HL-60/S4 treated with phorbol 12-myristate 13-acetate at 8.2 ng/mL for 4 days and 3 days (cell line): ENCODE data around the gene C1orf210.

ENCODE experiments used
- in situ Hi-C: fragments of 300-500 bp; cut with MboI; formaldehyde crosslinking; loops from 2 replicates; pipeline ENCODE4 v1.15.0; 2022; ENCODE audit warnings: low sequenced_read_pairs

C1orf210 gene

DNA sequence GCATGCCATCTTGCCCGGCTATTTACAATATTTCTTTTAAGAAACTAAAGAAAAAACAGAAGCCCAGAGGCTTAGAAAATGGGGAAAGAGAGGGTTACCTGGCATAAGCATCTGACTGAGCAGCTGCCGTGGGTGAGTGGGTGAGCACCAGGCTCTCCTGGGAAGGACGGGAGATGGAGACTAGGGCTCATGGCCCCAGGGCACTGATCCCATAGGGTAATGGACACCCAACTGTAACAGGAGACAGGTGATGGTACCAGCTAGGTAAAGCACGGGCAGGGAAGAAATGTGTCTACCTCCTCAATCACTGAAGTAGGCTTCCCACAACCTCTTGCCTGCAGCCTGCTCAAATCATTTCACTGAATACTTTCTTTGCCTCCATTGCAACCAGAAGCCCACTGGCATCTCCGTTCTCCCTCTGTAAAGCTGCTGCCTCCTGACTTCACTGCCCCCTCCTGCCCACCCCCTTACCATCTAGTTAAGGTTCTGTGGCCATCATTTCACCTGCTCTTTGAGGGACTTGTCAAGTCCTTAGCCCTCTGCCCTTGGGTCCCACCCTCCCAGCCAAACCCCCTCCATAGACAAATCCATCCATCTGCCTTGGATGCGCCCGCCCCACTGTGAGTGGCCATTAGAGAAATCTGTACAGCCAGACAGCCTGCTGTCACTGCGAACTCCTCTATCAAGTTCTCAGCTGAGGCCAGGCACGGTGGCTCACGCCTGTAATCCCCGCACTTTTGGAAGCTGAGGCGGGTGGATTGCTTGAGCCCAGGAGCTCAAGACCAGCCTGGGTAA lies 9.4 kb downstream of the C1orf210 start:
- in situ Hi-C loops: no loop called here

DNA sequence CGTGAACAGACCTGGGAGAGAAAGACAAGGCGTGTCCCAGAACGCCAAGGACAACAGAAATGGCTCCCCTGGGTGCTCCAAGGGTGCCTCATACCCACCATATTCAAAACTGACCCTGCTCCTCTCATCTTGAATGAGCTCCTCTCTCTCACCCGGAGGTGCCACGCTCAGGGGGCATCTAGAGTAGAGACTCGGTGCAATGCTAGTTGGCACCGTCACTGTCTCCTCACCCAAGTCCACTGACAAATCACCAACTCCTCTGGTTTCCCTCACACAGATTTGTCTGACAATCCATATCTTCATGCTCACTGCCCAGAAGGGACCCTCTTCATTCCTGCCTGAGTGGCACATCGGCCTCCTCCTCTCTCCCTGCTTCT lies 10.6 kb downstream of the C1orf210 start:
- in situ Hi-C loops: no loop called here

DNA sequence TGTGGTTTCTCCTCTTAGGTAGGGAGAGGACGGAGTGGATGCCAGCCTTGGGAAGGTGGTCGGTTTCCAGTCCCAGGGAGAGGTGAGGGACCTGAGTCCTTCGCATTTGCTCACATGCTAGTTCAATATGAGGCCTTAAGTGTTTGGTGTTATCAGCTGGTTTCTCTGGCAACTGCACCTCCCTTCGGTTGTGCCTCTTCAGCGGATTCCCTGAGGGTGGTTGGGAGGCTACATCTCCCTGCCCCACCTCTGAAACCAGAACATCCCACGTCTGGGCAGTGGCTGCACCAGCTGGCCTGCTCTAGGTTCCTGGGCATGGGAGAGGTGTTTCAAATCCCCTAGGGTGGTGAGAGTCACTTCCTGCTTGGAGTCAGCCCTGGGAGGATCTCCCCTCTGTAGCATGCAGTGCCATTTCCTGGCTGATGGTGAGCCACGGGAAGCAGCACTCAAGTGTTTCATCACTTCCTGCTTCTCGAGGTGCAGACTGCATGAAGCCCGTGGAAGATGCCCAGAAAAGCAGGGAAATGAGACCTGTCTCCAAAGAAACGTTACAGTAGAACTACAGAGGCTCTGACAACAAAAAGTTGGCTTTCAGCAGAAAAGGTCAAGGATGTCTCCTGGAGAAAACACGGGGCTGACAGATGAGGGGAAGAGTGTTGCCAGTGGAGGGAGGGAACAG lies 11.1 kb downstream of the C1orf210 start:
- in situ Hi-C loops: no loop called here

DNA sequence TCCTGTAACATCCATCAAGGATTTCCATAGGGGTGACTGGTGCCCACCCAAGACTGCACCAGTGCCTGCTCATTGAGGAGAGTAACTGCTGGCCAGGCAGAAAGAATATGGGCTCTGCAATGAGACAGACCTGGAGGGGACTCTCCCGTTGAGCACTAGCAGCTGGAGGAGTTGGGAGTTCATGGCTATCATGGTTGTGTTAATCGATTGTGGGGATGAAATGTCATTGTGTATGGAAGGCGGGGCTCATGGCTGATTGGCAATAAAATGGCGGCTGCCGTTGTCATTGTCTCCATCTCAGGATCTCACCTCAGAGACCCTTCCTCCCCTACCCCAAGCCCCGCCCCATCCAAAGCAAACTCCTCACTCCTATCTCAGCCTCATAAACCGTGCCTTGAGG lies 11.7 kb downstream of the C1orf210 start:
- in situ Hi-C loops: no loop called here

DNA sequence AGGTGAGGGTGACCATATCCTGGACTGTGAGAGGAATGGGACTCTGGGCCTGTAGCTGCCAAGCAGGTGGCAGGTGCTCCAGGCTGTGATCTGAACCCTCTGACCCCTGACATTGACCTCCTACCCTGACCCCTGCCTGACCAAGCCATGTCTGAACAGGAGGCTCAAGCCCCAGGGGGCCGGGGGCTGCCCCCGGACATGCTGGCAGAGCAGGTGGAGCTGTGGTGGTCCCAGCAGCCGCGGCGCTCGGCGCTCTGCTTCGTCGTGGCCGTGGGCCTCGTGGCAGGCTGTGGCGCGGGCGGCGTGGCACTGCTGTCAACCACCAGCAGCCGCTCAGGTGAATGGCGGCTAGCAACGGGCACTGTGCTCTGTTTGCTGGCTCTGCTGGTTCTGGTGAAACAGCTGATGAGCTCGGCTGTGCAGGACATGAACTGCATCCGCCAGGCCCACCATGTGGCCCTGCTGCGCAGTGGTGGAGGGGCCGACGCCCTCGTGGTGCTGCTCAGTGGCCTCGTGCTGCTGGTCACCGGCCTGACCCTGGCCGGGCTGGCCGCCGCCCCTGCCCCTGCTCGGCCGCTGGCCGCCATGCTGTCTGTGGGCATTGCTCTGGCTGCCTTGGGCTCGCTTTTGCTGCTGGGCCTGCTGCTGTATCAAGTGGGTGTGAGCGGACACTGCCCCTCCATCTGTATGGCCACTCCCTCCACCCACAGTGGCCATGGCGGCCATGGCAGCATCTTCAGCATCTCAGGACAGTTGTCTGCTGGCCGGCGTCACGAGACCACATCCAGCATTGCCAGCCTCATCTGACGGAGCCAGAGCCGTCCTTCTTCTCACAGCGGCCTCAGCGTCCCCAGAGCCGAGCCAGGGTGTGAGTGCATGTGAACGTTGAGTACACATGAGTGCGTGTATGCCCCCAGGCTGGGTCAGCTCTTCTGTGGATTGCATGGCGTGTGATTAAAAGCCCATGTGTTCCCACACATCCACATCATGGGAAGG lies 12.5 kb downstream of the C1orf210 start:
- in situ Hi-C loops: no loop called here

DNA sequence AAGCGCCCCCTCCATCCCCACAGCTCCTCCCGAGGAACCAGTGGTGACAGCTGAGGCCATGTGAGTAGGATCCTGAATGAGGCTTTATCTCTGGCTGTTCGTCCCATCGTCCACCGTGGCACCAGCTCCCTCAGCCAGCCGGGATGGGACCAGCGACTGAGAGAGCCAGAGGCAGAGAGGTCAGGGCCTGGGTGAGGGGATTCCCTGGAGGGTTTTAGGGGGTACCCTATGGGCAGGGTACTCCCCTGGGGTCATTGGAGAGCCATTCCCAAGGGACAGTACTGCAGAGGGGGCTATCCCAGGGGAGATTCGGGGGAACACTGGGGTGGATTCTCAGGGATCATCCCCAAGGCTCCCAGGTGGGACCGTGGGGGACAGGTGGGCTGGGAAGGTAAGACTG lies 13.2 kb downstream of the C1orf210 start:
- in situ Hi-C loops: no loop called here

DNA sequence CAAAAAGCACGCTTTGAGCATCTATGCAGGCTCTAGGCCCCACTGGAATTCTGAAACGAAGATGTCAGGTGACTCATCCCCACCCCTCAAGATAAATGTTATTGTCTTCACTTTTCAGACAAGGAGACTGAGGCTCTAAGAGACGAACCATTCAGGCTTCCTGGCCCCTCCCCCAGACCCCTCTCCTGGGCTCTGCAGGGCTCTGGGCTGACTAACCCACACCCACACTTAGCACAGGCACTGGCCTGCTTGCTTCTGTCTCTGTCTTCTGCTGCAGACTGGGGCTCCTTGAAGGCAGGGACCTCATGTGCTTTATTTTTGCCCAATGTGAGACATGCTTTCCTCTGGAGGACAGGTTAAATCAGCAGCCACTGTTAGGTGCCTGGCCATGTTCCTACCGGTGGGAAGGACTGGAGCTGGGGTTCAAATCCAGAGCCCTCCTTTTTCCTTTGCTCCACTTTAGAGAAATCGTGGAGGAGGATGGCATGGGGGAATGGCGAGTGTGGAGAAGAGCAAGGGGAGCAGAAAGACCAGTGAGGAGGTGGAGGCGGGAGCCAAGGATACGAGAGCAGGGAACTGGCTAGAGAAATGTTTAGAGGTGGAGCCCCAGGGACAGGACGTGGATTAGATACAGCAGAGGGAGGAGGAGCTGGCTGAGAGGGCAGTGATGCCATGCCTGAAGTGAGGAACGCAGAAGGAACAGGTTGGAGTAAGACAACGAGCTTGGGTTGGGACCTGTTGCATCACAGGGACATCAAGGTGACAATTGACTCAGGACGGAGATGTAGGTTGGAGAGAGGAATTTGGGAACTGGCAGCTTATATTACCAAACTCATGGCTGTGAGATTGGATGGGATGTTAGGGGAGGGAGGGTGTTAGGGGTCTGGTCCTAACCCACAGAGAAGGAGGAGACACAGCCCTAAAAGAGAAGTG lies 13.9 kb downstream of the C1orf210 start:
- in situ Hi-C loops: no loop called here

DNA sequence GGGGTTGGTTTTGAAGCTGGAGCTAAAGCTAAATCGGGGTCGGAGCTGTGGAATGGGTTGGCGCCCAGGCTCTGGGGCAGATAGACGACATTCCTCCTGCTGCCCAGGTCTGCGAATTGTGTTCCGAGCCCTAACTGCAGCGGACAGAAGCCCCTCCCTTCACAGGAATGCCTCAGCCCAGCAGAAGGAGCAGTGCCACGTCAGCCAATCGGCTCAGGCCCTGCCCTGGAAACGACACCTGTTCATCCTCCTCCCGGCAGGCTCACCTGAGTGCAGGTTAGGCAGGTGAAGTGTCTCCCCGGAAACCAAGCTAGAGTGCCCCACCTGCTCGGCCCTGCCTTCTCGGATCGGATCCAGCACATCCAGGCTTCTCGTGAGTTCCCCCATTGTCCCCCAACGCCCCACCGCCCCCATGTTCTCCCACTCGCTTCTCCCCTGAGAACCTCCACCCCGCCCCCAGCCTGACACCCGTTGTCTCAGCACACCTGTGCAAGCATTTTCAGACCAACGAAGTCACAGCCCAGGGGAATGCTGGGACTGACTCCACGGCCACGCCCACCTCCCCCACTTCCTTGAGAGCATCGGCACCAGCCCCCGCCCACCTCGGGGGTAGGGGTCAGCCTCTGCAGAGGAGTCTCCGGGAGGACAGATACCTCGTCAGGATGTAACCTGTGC lies 14.8 kb downstream of the C1orf210 start:
- in situ Hi-C loops: no loop called here

DNA sequence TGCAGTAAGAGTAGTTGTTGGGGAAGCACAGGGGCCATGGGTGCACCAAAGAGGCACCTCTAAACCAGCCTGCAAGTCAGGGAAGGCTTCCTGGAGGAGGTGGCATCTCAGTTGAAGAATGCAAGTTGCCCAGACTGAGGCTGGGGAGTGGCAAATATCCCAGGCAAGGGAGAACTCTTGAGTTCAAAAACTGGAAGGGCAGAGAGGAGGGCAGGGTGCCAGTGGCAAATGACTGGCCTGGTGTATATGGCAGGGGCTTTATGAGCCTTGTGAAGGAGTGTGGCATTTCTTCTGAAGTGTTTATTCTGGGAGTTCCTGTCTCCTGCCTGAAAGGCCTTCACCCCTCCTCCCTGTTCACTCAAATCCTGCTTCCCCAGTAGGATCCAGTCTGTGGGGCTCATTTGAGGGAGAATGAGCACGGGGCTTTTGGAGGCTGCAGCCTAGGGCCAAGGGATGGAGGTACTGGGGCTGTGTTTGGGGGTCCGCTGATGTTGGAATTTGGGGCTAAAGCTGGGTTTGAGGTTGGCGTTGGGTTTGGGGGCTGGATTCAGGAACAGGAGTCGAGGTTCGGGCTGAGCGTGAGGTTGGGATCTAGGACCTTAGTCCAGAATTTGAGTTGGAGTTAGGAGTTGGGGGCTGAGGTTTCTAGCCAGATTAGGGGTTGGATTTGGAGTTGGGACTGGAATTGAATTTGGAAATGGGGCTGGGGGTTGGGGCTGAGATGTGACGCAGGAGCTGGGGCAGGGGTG lies 15.6 kb downstream of the C1orf210 start, which contains the start of gene TMEM125:
Gene TMEM125, plus strand, starts transcription at position 357 of the 749 bp plus-strand sequence. CDS start 2,740 bp downstream, outside the sequence.
- in situ Hi-C loops: no loop called here

DNA sequence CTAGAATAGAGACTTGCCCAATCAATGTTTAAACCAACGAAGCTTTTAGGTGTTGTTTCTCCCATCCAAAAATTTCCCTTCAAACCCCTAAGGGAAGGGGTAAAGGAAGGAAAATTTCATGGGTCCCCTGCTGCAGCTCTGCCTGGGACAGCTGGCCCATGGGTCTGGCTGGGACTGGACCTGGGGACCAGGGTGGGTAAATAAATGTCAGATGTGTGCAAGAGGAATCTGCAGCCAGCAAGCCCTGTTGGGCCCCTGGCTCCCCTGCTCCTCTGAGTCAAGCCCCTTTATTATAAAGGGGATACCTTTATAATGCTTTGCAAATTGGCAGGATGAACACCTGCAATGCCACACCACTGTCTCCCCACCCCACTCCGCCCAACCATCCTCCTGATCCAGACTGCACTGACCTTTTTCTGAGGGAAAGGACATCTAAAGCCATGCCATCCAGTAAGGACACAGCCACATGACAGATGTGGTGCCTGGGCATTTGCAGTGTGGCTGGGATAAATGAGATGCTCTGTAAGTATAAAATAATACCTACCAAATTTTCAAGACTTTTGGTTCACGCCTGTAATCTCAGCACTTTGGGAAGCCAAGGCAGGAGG lies 17.5 kb downstream of the C1orf210 start:
- in situ Hi-C loops: no loop called here

DNA sequence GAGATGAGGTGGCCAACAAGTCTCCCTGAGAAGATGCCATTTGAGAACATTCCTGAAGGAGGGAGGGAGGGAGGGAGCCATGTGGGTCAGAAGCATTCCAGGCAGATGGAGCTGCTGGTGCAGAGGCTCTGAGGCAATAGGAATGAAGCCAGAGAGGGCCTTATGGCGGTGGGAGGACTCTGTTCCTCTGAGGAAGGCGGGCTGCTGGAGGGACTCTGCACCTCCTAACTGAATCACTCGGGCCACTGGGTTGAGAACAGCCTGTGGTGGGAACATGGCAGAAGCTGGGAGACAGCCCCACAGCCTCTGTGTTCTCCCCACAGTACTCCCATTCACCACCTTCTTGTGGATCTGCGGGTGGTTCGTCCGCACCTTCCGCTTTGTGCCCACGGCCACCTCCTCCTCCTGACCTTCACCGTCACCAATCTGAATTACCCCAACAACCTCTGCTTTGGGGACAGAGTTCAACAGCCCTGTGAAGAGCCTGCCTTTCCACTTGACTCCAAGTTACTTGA lies 18.0 kb downstream of the C1orf210 start:
- in situ Hi-C loops: no loop called here

DNA sequence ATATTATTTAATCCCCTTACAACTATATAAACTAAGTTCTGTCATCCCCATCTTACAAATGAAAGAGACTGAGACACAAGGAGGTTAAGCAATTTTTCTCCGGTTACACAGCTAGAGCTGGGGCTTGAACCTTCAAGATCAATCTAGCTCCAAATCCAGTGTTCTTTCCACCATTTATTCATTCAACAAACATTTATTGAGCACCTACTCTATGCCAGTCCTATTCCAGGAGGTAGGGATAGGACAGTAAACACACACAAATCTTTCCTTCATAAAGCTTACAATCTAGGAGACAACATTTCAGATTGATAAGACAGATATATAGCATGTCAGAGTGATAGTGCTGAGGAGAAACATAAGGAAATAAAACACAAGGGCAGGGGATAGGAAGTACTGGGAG lies 18.5 kb downstream of the C1orf210 start:
- in situ Hi-C loops: no loop called here

DNA sequence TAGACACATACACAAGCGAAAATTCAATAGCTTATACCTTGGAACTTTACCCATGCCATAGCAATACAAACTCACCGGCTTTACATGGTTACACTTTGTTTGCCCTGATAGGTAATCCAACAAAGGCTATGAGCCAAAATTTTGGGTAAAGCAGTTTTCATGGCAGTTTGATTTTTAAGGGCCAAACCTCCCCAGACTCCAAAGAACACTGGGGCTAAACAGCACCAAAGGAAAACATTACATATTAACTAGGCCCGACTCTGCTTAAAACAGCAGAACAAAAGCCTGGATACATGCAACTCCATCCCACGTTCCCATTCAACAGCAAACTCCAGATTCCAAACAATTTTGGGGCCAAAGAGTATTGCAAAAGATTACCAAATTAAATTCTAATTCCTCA lies 19.9 kb downstream of the C1orf210 start:
- in situ Hi-C loops: no loop called here

DNA sequence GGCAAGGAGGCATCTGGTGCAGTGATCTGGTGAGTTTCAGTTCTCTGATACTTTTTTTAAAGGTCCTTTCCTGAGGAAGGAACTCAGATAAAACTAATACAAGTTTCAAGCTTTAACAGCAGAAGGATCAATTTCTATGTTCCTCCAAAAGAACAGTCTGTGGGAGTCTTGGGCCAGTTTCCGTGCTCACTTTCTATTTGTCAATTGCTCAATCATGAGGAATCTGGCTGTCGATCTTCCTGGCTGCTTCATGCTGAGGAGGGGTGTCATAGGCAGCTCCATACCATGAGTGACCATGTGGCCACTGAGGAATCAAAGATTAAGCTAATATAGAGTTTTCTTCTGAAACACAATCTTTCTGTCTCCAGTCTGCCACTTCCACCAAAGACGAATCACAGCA lies 27.0 kb downstream of the C1orf210 start:
- in situ Hi-C loops: no loop called here

DNA sequence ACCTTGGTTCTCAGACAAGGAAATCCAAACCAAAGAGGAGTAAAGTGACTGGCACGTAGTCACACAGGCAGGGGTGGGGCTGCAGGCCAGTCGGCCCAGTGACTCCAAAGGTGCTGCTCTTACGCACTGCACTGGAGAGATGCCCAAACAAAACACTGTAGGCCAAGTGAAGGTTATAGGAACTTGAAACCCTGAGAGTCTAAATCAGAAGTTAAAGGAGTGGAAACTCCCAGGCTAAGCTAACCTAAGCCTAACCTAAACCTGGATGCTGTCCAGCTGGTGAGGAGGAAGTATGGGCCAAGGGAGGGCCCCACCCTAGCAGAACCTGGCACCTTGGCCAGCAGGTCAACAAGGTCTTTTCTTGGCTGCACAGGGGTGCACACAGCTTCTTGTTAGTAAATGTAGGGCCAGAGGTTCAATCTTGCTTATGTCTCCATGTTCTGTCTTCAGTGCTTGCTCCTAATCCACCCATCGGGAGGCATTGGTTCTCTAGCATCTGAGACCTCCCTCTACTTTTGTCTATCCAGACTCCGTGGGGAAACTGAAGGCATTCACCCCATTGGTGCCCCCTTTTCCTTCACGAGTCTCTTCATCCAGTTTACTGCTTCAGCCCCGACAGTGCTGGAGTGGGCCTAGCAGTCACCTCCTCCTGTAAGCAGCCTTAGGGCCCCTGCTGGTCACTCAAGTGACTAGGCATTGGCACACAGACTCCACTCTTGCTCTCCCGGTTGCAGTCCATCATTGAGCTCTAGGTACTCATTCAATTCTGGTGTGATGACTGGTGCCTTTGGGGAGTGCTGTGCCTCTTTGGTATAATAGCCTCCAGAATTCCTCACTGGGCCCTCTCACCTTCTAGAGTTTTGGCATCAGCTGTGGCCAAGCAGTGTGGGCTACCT lies 28.5 kb downstream of the C1orf210 start:
- in situ Hi-C loops: no loop called here

DNA sequence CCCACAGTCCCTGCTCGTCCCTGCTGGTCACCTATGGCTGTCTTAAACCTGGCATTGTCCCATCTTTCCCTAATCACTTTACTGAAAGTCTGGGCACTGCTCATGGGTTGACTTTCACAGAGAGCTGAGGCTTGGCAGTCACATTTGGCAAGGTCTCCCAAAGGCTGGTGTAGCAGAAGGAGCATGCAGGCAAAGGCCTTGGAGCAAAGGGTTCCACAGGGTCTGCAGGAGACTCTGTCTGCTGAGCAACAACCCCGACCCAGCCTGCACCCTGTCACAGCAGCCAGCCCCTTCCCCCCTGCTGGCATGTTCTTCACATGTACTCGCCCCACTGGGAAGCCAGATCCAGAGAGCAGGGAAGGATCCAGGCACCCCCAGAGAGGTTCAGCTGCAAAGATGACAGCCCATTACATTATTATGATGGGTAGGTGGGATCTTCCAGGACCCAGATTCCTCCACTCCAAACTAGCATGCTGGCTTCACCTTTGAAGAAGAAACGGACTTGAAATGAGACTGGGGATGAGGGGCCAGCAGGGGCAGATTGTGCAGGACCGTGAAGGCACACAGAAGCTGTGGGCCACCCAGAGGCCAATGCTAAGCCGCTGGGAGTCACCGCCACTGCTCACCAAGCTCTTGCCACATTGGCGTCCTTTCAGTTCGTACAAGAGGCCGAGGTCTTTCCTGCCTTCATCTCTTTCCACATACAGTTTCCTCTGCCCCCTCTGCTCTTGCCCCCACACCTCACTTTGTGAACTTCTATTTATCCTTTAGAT lies 29.8 kb downstream of the C1orf210 start:
- in situ Hi-C loops: no loop called here
